H9 (cell line): ENCODE measurements around the gene PNMA6E. TPM values are rescaled to one million over a fixed set of nuclear protein-coding genes. Genes with fewer than 3 reads are reported as not detected.

Experiments
- DNase-seq: peaks from one replicate; pipeline ENCODE4 v3.0.0-alpha.2; 2017
- H2AFZ ChIP-seq: one replicate; pipeline ENCODE4 v1.6.1; 2013; ENCODE audit warnings: mild to moderate bottlenecking, low read length, control low read depth, moderate library complexity
- H2AK5ac ChIP-seq: 2 replicates; pipeline ENCODE4 v1.6.1; 2013; ENCODE audit warnings: low read length, control low read depth, mixed read lengths; ENCODE audit not compliant: insufficient read length
- H2BK120ac ChIP-seq: one replicate; pipeline ENCODE4 v1.6.1; 2013; ENCODE audit warnings: low read depth, mild to moderate bottlenecking, low read length, control low read depth, inconsistent platforms; ENCODE audit not compliant: poor library complexity, severe bottlenecking
- H2BK12ac ChIP-seq: 2 replicates; pipeline ENCODE4 v1.6.1; 2013; ENCODE audit warnings: low read length, control low read depth, mixed read lengths, low read depth; ENCODE audit not compliant: insufficient read length
- H2BK15ac ChIP-seq: 2 replicates; pipeline ENCODE4 v1.6.1; 2013; ENCODE audit warnings: low read depth, low read length, control low read depth
- H2BK20ac ChIP-seq: one replicate; pipeline ENCODE4 v1.6.1; 2013; ENCODE audit warnings: low read depth, mild to moderate bottlenecking, low read length, control low read depth, inconsistent platforms; ENCODE audit not compliant: poor library complexity, severe bottlenecking
- H2BK5ac ChIP-seq: 2 replicates; pipeline ENCODE4 v1.6.1; 2013; ENCODE audit warnings: low read length, control low read depth, mixed read lengths; ENCODE audit not compliant: insufficient read length
- H3K14ac ChIP-seq: 2 replicates; pipeline ENCODE4 v1.6.1; 2013; ENCODE audit warnings: low read length, control low read depth; ENCODE audit not compliant: insufficient read depth
- H3K18ac ChIP-seq: 2 replicates; pipeline ENCODE4 v1.6.1; 2013; ENCODE audit warnings: low read depth, mild to moderate bottlenecking, mixed read lengths, low read length, control low read depth; ENCODE audit not compliant: insufficient read length
- H3K23ac ChIP-seq: 2 replicates; pipeline ENCODE4 v1.6.1; 2013; ENCODE audit warnings: low read length, control low read depth, mixed read lengths, low read depth; ENCODE audit not compliant: insufficient read length
- H3K23me2 ChIP-seq: 2 replicates; pipeline ENCODE4 v1.6.1; 2013; ENCODE audit warnings: low read depth, mild to moderate bottlenecking, mixed read lengths, low read length, control low read depth; ENCODE audit not compliant: insufficient read length, poor library complexity, severe bottlenecking
- H3K27ac ChIP-seq: 2 replicates; pipeline ENCODE4 v1.5.1; 2013; ENCODE audit warnings: low read length, control low read depth, mixed read lengths, low read depth; ENCODE audit not compliant: insufficient read length
- H3K27me3 ChIP-seq: 2 replicates; pipeline ENCODE4 v1.6.1; 2013; ENCODE audit warnings: low read length, control low read depth, inconsistent platforms; ENCODE audit not compliant: insufficient read depth
- H3K4ac ChIP-seq: 2 replicates; pipeline ENCODE4 v1.6.1; 2013; ENCODE audit warnings: low read depth, mild to moderate bottlenecking, control low read depth, inconsistent platforms, low read length, moderate library complexity
- H3K4me1 ChIP-seq: 2 replicates; pipeline ENCODE4 v1.6.1; 2013; ENCODE audit warnings: low read length, control low read depth, inconsistent platforms; ENCODE audit not compliant: insufficient read depth
- H3K4me2 ChIP-seq: 2 replicates; pipeline ENCODE4 v1.6.1; 2013; ENCODE audit warnings: low read length, control low read depth, mixed read lengths; ENCODE audit not compliant: insufficient read length, insufficient read depth
- H3K56ac ChIP-seq: 2 replicates; pipeline ENCODE4 v1.6.1; 2013; ENCODE audit warnings: low read depth, mild to moderate bottlenecking, mixed read lengths, low read length, control low read depth; ENCODE audit not compliant: insufficient read length
- H3K79me1 ChIP-seq: 2 replicates; pipeline ENCODE4 v1.6.1; 2013; ENCODE audit warnings: low read depth, mild to moderate bottlenecking, moderate library complexity, low read length, control low read depth, inconsistent platforms; ENCODE audit not compliant: insufficient read depth, poor library complexity, severe bottlenecking
- H3K79me2 ChIP-seq: 2 replicates; pipeline ENCODE4 v1.6.1; 2013; ENCODE audit warnings: low read length, control low read depth, inconsistent platforms; ENCODE audit not compliant: insufficient read depth
- H3K9ac ChIP-seq: 2 replicates; pipeline ENCODE4 v1.6.1; 2013; ENCODE audit warnings: low read length, control low read depth, mixed read lengths; ENCODE audit not compliant: insufficient read length; ENCODE audit errors: extremely low read depth
- H3K9me3 ChIP-seq: one replicate; pipeline ENCODE4 v1.6.1; 2013; ENCODE audit warnings: low read depth, low read length, inconsistent platforms; ENCODE audit not compliant: control insufficient read depth
- H3T11ph ChIP-seq: one replicate; pipeline ENCODE4 v1.6.1; 2013; ENCODE audit warnings: mild to moderate bottlenecking, low read length, control low read depth, inconsistent platforms
- H4K20me1 ChIP-seq: one replicate; pipeline ENCODE4 v1.6.1; 2013; ENCODE audit not compliant: control insufficient read depth, insufficient read length, insufficient read depth
- H4K5ac ChIP-seq: 2 replicates; pipeline ENCODE4 v1.6.1; 2013; ENCODE audit warnings: low read depth, mild to moderate bottlenecking, mixed read lengths, low read length, control low read depth; ENCODE audit not compliant: insufficient read length
- H4K8ac ChIP-seq: replicated peaks from 2 replicates; pipeline ENCODE4 v1.6.1; 2013; ENCODE audit warnings: low read length, control low read depth, mixed read lengths, low read depth; ENCODE audit not compliant: insufficient read length
- H4K91ac ChIP-seq: 2 replicates; pipeline ENCODE4 v1.6.1; 2013; ENCODE audit warnings: low read depth, mild to moderate bottlenecking, moderate library complexity, mixed read lengths, low read length, control low read depth; ENCODE audit not compliant: insufficient read length
- H3K27ac Mint-ChIP-seq, 3 experiments: 2 replicates in 2 of 3; 3 replicates in 1 of 3; pipeline ENCODE4 v1.8.0; 2020 to 2021; ENCODE audit warnings: mixed read lengths in 3 of 3, mild to moderate bottlenecking in 1 of 3, moderate library complexity in 1 of 3
- H3K27me3 Mint-ChIP-seq: 2 replicates; pipeline ENCODE4 v1.8.0; 2021; ENCODE audit warnings: low read depth, mild to moderate bottlenecking, moderate library complexity, mixed read lengths
- H3K36me3 Mint-ChIP-seq, 3 experiments: 2 replicates in 2 of 3; 3 replicates in 1 of 3; pipeline ENCODE4 v1.8.0; 2020 to 2021; ENCODE audit warnings: low read depth in 3 of 3, mixed read lengths in 3 of 3; ENCODE audit not compliant: insufficient read depth in 1 of 3
- H3K4me1 Mint-ChIP-seq, 2 experiments: 2 replicates each; pipeline ENCODE4 v1.8.0; 2020; ENCODE audit warnings: mixed read lengths in 2 of 2
- H3K4me3 Mint-ChIP-seq, 2 experiments: 2 replicates in 1 of 2; 3 replicates in 1 of 2; pipeline ENCODE4 v1.8.0; 2020 to 2021; ENCODE audit warnings: mild to moderate bottlenecking in 2 of 2, mixed read lengths in 2 of 2, moderate library complexity in 1 of 2
- H3K9me3 Mint-ChIP-seq, 2 experiments: 2 replicates in 1 of 2; 3 replicates in 1 of 2; pipeline ENCODE4 v1.8.0; 2020; ENCODE audit warnings: mild to moderate bottlenecking in 2 of 2, mixed read lengths in 2 of 2, moderate library complexity in 1 of 2
- WGBS: extraction: QIAGEN DNeasy Blood & Tissue Kit; methylation state at CpG from one replicate; pipeline ENCODE4 v1.1.7; 2013; ENCODE audit warnings: missing lambda C conversion rate, low lambda C conversion rate, mixed read lengths; ENCODE audit not compliant: insufficient read length; ENCODE audit errors: extremely low coverage; 5-methylcytosine and 5-hydroxymethylcytosine counted together
- total RNA-seq: library from RNA; stranded (reverse); gene quantifications from 2 replicates; pipeline ENCODE4 v1.2.1, GENCODE V29; 2021
- TF ChIP-seq, protein P1 (sequence below): fragments of 200-600 bp; sonication (generic); conservative IDR thresholded peaks from 3 replicates; pipeline ENCODE4 v1.8.0; 2021; ENCODE audit warnings: antibody characterized with exemption, mild to moderate bottlenecking

Gene PNMA6E
- total RNA-seq, 1 experiment from 2014 or later, result not detected

DNA sequence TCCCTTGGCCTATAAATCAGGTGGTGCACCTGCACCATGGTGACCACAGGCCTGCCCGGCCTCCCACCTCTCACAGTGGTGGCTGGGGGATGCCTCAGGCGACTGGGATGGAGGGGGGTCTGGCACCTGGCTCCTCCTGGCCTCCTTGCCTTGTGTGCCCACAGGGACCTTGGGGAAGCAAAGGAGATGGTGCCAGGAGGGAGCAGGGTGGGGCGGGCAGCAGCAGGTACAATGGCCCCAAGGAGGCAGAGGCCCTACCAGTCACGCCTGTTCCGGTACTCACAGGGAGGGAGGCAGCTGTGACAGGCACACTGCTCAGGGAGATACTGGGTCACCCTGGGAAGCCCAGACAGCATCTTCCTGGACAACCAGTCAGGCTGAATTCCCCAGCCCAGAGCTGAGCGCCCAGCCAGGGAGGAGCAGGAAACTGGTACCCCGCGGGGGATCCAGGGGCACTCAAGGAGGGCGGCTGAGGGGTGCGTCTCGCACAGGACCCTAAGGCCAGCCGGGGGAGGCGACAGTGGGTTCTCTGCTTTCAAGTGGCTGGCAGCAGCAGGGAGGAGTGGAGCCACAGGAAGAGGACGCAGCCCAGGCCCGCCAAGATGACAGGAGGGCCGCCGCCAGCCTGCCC is 45.9 kb upstream of the PNMA6E start:
- WGBS, result no CpG with 5 or more reads among the region's 17 CpGs
- H4K5ac ChIP-seq, result no peak overlapping the region
- no peak overlapping the region for H3K4ac ChIP-seq
- no peak overlapping the region for H3K18ac ChIP-seq
- TF ChIP-seq, protein P1, sequence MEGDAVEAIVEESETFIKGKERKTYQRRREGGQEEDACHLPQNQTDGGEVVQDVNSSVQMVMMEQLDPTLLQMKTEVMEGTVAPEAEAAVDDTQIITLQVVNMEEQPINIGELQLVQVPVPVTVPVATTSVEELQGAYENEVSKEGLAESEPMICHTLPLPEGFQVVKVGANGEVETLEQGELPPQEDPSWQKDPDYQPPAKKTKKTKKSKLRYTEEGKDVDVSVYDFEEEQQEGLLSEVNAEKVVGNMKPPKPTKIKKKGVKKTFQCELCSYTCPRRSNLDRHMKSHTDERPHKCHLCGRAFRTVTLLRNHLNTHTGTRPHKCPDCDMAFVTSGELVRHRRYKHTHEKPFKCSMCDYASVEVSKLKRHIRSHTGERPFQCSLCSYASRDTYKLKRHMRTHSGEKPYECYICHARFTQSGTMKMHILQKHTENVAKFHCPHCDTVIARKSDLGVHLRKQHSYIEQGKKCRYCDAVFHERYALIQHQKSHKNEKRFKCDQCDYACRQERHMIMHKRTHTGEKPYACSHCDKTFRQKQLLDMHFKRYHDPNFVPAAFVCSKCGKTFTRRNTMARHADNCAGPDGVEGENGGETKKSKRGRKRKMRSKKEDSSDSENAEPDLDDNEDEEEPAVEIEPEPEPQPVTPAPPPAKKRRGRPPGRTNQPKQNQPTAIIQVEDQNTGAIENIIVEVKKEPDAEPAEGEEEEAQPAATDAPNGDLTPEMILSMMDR, result no peak
- H4K20me1 ChIP-seq, result no peaks in the 10 kb centered on the region
- no peak overlapping the region for H2BK120ac ChIP-seq
- Mint-ChIP-seq H3K36me3 (peaks cover 10 to 18% (median 18%) of the 10 kb centered on the region in 3 experiments; a peak in 5 of 7 replicates), H3K9me3 (peaks cover 49 to 66% of the 10 kb centered on the region in 2 experiments), H3K27me3 (peaks cover 1% of the 10 kb centered on the region; the same call in 1 of the 2 replicates), H3K27ac (no peak overlapping the region), H3K4me1 (no peaks in the 10 kb centered on the region), H3K4me3 (no peak overlapping the region)
- H3K56ac ChIP-seq, result no peak overlapping the region
- no peaks in the 10 kb centered on the region for H3K79me2 ChIP-seq
- no peak for DNase-seq
- no peak overlapping the region for H3K14ac ChIP-seq
- no peaks in the 10 kb centered on the region for H3K79me1 ChIP-seq
- no peaks in the 10 kb centered on the region for H3K27me3 ChIP-seq
- H2BK5ac ChIP-seq, result no peak overlapping the region
- peaks cover 22% of the 10 kb centered on the region for H3K9me3 ChIP-seq
- no peaks in the 10 kb centered on the region for H3K23me2 ChIP-seq
- no peak overlapping the region for H3K23ac ChIP-seq
- no peak overlapping the region for H2AK5ac ChIP-seq
- no peak overlapping the region for H2BK20ac ChIP-seq
- no peak overlapping the region for H4K8ac ChIP-seq
- H3K4me2 ChIP-seq, result no peak overlapping the region
- no peak overlapping the region for H2BK15ac ChIP-seq
- no peak overlapping the region for H4K91ac ChIP-seq
- H2AFZ ChIP-seq, result no peak overlapping the region
- no peak overlapping the region for H3K9ac ChIP-seq
- no peak overlapping the region for H2BK12ac ChIP-seq
- H3K27ac ChIP-seq, result no peak overlapping the region
- H3K4me1 ChIP-seq, result no peaks in the 10 kb centered on the region
- H3T11ph ChIP-seq, result no peak overlapping the region
